Brain microvascular endothelial cell (primary cell): Measurements from ENCODE around the gene ETFB.

Experiments
- DNase-seq: peaks from one replicate; pipeline ENCODE4 v3.0.0-alpha.2; 2020
- H3K27ac ChIP-seq: fragments of 250-450 bp; sonication (Bioruptor Pico); 2 replicates; pipeline ENCODE4 v1.5.1; 2020; ENCODE audit warnings: mild to moderate bottlenecking, moderate library complexity
- H3K27me3 ChIP-seq: fragments of 250-450 bp; sonication (Bioruptor Pico); replicated peaks from 2 replicates; pipeline ENCODE4 v1.5.1; 2020; ENCODE audit warnings: mild to moderate bottlenecking
- H3K36me3 ChIP-seq: fragments of 250-450 bp; sonication (Bioruptor Pico); replicated peaks from 2 replicates; pipeline ENCODE4 v1.5.1; 2020; ENCODE audit warnings: mild to moderate bottlenecking
- H3K4me3 ChIP-seq: 2 replicates; pipeline ENCODE4 v1.5.1; 2011; ENCODE audit warnings: low read depth, mild to moderate bottlenecking, control low read depth, low read length, moderate library complexity
- CTCF ChIP-seq: IDR thresholded peaks from 2 replicates; pipeline ENCODE4 v1.5.1; 2011; ENCODE audit warnings: low read depth, mild to moderate bottlenecking, moderate library complexity, low read length, control low read depth, inconsistent platforms; ENCODE audit errors: missing control alignments
- in situ Hi-C: cut with HindIII; loops from 2 replicates; pipeline ENCODE4 v1.10.0; 2017; ENCODE audit warnings: low sequenced_read_pairs, low pct_ligation_motif_present

The ETFB gene

GRCh38 chr19:51341066-51341465, 25.1 kb downstream of the ETFB start:
- H3K27me3 ChIP-seq: no peaks in the 10 kb centered on the region
- TF ChIP-seq CTCF: no peak
- no peaks in the 10 kb centered on the region for H3K36me3 ChIP-seq
- no peak for DNase-seq
- in situ Hi-C loops: no loop called here
- H3K27ac ChIP-seq: no peak overlapping the region
- no peak overlapping the region for H3K4me3 ChIP-seq

- in situ Hi-C loops: no loop called here
- H3K27me3 ChIP-seq: no peaks in the 10 kb centered on the region
- peak overlapping the region; percentile 67 for H3K4me3 ChIP-seq
- no peak for TF ChIP-seq CTCF
- H3K27ac ChIP-seq: peak overlapping the region; percentile 47
- H3K36me3 ChIP-seq: no peaks in the 10 kb centered on the region
- peak; percentile 99 for DNase-seq
Measured at GRCh38 chr19:51339687-51340656, 26.2 kb downstream of the ETFB start.

GRCh38 chr19:51339313-51339686, 26.9 kb downstream of the ETFB start:
- peak overlapping the region; percentile 47 for H3K27ac ChIP-seq
- H3K27me3 ChIP-seq: no peaks in the 10 kb centered on the region
- no peaks in the 10 kb centered on the region for H3K36me3 ChIP-seq
- TF ChIP-seq CTCF: peak; percentile 21
- H3K4me3 ChIP-seq: peak overlapping the region; percentile 67
- no peak for DNase-seq
- in situ Hi-C loops: no loop called here

GRCh38 chr19:51338563-51339312, 27.4 kb downstream of the ETFB start:
- in situ Hi-C loops: no loop called here

GRCh38 chr19:51337861-51338562, 28.2 kb downstream of the ETFB start:
- DNase-seq: no peak
- no peaks in the 10 kb centered on the region for H3K27me3 ChIP-seq
- no peak overlapping the region for H3K27ac ChIP-seq
- in situ Hi-C loops: no loop called here
- TF ChIP-seq CTCF: no peak
- H3K36me3 ChIP-seq: no peaks in the 10 kb centered on the region
- no peak overlapping the region for H3K4me3 ChIP-seq

More at GRCh38 chr19:51338563-51339312, 27.4 kb downstream of the ETFB start:
- Histone ChIP-seq H3K4me3 (peak overlapping the region; percentile 67), H3K27me3 (no peaks in the 10 kb centered on the region), H3K27ac (peak overlapping the region; percentile 47), H3K36me3 (no peaks in the 10 kb centered on the region)
- TF ChIP-seq CTCF: peak; percentile 85
- peak; percentile 80 for DNase-seq
